GM21737 (cell line): ENCODE measurements around the gene SFT2D3.

Experiments used
- ATAC-seq: cut with Tn5 transposase; IDR thresholded peaks from one replicate; pipeline ENCODE4 v1.9.1; 2021; ENCODE audit warnings: mild to moderate bottlenecking, moderate library complexity; ENCODE audit not compliant: unreplicated experiment

The SFT2D3 gene, protein sequence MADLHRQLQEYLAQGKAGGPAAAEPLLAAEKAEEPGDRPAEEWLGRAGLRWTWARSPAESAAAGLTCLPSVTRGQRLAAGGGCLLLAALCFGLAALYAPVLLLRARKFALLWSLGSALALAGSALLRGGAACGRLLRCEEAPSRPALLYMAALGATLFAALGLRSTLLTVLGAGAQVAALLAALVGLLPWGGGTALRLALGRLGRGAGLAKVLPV

GRCh38 chr2:127701193-127701650 lies at the start of gene SFT2D3:
SFT2D3 (plus strand) TSS chr2:127701497; CDS start chr2:127701529, 32 bp downstream.
- ATAC-seq, result peak; percentile 61

DNA sequence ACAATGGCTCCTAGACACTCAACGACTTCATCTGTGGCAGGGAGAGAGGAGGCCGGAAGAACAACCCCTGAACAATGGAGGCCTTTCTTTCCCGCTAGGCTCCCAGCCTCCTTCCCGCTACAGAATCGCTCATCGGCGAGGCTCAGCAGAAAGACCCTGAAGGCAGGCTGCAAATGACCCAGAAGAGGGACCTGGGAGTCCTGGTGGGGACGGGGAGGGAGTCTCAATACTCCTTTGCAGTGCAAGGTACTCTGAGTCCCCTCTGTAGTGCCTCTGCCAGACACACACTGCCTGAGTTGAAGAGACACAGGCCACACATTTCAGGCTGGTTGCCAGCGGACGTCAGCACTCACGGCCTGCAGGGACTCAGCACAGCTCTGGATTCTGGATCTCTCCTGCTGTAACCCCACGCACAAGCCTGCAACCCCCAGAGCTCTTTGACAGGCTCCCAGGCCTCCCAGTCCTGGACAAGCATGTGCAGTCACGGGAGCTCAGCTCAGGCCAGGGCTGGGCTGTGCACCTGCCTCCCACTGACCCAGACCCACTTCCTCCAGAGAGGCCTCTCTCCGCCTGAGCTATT lies 49.2 kb upstream of the SFT2D3 start:
- no peak for ATAC-seq

DNA sequence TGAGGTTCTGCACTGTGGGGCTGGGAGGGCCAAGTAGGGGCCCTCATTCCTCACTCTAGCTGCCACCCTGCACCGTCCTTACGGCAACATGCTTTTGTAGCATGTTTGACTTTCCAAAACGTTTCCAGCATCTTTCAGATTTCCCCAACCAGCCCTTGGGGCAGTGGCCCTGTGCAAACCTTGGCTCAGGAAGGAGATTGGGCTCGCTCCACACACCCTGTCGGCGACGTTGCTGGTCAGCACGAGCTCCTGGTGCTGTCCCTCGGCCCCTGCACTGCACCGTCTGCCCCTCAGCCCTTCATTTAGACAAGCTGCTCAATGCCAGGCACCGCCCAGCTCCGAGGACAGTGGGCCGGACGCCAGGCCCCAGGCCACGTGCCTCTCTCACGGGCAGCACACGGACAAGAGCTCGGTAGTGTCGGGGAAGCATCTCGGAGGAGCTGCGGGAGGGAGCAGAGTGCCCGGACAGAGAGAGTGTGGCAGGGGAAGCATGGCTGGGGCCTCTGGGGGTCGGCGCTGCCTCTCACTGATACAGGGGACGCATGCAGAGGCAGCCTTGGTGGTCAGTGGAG lies 48.4 kb upstream of the SFT2D3 start:
- ATAC-seq, result no peak

- ATAC-seq, result no peak
Observed at GRCh38 chr2:127653421-127654083, 47.7 kb upstream of the SFT2D3 start.

DNA sequence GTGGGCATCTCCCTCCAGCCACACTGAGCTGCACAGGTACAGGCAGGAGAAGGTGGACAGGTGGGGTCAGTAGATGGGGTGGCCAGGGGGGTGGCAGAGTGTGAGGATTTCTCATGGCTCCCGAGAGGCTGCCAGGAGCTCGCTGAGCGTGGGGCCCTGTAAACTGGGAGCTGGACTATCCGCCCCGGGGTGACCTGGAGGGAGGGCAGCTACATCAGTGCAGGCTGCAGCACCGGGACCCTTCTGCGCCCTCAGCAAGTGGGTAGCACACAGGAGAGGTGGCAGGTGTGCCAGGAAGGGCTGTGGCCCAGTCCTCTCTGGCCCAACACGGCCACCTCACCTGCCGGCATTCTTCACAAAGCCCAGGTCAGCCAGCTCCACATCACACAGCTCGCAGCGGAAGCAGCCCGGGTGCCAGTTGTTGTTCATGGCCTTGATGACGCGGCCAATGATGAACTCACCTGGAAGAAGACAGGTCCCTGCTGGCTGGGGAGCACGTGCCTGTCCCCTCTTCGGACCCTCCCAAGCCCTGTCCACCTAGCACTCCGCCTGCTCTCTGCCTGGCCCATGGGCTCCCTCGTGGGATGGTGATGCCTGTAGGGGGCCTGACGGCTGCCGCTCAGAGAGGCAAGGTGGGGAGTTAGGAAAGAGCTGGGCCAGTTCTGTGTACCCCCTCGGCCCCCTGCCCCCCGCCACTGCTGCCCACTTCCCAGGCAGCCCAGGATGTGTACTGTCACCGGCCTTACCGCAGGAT lies 47.0 kb upstream of the SFT2D3 start:
- no peak for ATAC-seq

DNA sequence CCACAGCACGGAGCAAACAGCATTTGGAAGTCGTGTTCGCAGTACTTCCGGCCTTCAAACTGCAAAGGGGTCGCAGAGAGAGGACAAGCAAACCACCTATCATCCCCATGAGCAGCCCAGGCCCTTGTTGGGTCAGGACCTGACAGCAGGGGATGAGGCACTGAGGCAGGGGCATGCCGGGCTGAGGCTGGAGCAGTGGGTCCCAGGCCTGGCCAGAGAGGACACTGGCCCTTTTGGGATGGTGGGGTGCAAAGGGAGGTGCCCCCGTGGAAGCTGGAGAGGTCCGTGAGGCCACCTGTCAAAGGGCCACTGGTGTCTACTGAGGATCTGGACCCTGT lies 46.5 kb upstream of the SFT2D3 start:
- no peak for ATAC-seq

DNA sequence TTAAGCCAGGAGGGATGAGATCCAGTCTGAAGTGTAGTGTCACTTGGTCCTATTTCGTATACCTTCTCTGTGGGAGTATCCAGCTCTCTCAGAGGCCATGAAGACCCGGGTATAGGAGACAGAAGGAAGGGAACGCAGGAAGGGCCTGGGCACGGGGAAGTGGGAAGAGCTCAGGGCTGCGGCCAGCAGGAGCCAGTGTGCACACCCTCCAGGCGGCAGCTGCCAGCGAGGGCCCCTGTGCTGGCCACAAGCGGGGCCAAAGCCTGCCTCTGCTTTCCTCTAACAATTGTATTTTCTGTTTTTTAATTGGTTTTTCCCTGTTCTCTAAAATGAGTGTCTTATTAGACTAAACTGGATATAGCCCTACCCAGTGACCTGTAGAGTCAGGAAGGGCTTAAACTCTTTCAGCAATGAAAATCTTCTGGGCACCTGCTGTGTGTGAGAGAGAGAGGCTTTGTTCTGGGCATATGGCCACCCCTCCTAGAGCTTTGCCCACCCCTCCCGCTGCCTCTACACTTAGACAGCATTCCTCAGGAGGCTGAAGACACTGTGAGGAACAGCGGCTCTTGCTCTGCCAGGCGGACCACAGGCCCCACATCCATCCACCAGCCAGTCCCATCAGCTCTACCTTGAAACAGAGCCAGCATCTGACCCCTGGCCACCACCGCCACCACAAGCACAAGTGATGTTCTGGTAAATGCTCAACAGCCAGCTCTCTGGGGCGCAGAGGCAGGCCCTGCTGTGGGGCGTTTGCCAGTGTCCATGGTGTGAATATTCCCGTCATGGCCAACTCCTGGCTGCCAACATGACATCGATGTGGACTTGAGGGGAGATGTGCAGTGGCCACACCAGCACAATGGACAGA lies 45.9 kb upstream of the SFT2D3 start:
- no peak for ATAC-seq

- ATAC-seq, result no peak
Observed at GRCh38 chr2:127656569-127657231, 44.6 kb upstream of the SFT2D3 start.

- ATAC-seq, result no peak
Observed at GRCh38 chr2:127657232-127657595, 44.1 kb upstream of the SFT2D3 start.

GRCh38 chr2:127658146-127658545 lies 43.2 kb upstream of the SFT2D3 start:
- ATAC-seq, result no peak

DNA sequence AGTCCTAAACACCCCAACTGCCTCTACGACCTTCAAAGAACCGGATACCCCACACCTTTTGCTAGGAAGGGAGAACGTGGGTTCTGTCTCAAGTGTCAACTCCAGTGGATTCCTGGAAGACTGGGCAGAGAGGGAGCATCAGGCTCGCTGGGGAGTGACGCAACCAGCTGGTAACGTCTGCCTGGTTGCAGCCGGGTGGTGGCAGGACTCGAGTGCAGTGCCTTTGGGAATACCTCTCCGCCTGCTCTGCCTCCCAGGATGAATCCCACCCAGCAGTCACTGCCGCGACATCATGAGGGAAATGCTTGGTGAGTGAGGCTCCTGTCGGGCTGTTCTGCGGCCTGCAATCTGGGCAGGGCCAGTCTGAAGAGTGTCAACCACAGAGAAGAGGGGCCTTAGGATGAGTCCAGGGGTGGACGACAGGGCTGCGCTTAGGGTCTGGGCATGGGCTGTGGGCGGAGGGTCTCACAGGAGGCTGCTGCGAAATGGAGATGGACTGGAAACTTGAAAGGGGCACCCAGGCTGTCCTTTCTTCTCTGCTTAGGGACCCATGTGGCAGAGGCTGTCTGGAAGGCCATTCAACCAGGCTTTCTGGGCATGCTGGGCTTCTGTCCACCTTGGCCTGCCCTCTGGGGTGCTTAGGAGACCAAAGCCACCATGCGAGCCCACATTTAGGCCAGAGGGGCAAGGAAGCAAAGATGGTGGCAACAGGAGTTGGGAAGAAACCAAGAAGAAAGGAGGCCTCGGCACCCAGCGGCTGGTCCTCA lies 42.5 kb upstream of the SFT2D3 start:
- ATAC-seq, result no peak

DNA sequence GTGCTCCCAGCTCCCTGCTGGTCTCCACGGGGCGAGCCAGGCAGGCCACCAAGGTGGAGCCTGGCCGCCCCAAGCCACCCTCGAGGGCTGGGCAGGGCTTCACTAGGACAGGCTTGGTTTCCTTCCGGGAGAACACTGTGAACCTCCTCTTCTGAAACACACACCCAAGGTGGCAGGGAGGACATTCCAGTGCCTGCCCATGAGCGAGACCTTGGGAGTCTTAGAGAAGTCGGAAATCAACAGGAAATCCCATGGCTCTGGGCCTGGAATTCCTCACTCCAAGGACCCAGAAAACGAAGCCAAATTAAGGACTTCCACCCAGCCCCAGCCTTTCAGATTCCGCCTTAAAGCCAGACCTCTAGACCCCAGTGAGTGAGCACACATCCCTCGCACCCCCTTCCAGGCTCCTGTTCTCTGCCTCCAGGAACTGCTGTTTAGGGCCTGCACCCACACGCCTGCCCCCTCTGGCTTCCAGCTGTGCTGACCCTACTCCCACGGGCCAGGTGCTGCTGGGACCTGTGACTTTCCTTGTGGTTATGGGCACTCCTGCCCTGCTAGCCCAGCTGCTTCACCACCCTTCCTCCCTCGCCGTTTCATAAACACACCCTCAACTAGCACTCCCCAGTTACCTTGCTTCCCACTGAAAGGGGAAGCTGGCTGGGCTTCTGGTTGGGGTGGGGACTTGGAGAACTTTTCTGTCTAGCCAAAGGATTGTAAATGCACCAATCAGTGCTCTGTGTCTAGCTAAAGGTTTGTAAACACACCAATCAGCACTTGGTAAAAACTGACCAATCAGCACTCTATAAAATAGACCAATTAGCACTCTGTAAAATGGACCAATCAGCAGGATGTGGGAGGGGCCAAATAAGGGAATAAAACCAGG lies 41.6 kb upstream of the SFT2D3 start:
- no peak for ATAC-seq

GRCh38 chr2:127660291-127660578 lies 41.1 kb upstream of the SFT2D3 start:
- no peak for ATAC-seq

GRCh38 chr2:127661072-127661649 lies 40.1 kb upstream of the SFT2D3 start:
- no peak for ATAC-seq

- no peak for ATAC-seq
Observed at GRCh38 chr2:127661949-127662510, 39.3 kb upstream of the SFT2D3 start.

DNA sequence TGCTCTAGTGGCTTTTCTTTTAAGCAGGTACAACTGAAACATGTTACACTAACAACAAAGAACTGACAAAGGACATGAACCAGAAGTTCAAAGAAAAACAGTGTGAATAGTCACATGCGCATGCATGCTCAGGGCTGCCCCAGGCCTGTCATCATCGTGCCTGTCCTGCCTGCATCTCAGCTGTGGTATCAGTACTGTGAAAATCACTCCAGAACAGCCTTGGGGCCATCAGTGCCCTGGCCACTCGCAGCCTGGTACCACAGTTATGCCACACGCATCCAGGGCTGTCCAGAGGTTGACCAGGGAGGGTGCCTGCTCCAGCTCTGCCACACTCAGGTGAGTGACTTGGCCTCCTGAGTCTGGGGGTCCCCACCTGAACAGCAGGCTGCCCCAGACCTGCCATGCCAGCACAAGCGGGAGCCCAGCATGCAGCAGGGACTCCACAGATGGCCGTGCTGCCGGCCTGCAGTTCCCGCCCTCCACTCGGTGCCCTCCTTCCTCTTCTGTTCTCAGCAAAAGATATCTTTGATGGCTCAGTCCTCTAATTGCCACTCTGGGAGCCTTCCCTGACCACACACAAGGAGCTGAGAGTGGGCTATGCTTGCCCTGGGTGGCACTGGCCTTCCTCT lies 38.2 kb upstream of the SFT2D3 start:
- no peak for ATAC-seq

- no peak for ATAC-seq
Observed at GRCh38 chr2:127663566-127664064, 37.7 kb upstream of the SFT2D3 start.
